Thoracic aorta (tissue), 2 donors: Measurements from ENCODE around the gene SNTB2. TPM values are rescaled to one million over a fixed set of nuclear protein-coding genes. Genes with fewer than 3 reads are reported as not detected.

ENCODE experiments used
- ATAC-seq: fragments of 150-250 bp; one replicate; pipeline ENCODE4 v1.8.0; 2017; ENCODE audit warnings: low read depth; ENCODE audit not compliant: insufficient number of reproducible peaks, low FRiP score
- DNase-seq: peaks from one replicate; pipeline ENCODE4 v3.0.0-alpha.2; 2020; ENCODE audit warnings: low spot score
- H3K27ac ChIP-seq, 2 donors: fragments of 200-600 bp; sonication (generic); 1 replicate in 1 of 2; 2 replicates in 1 of 2; pipeline ENCODE4 v1.5.1; 2016; ENCODE audit warnings: mild to moderate bottlenecking in 2 of 2, moderate library complexity in 2 of 2
- H3K27me3 ChIP-seq: fragments of 200-600 bp; sonication (generic); replicated peaks from 2 replicates; pipeline ENCODE4 v1.6.0; 2016; ENCODE audit warnings: mild to moderate bottlenecking; ENCODE audit not compliant: insufficient read depth
- H3K36me3 ChIP-seq: fragments of 200-600 bp; sonication (generic); one replicate; pipeline ENCODE4 v1.5.1; 2016
- H3K4me1 ChIP-seq, 2 donors: fragments of 200-600 bp; sonication (generic); 1 replicate in 1 of 2; 2 replicates in 1 of 2; pipeline versions ENCODE4 v1.5.1 to v1.6.0; 2016; ENCODE audit warnings: low read depth in 2 of 2, mild to moderate bottlenecking in 1 of 2; ENCODE audit not compliant: control insufficient read depth in 1 of 2
- H3K4me3 ChIP-seq: fragments of 200-600 bp; sonication (generic); 2 replicates; pipeline ENCODE4 v1.5.1; 2016; ENCODE audit warnings: mild to moderate bottlenecking
- H3K9me3 ChIP-seq: fragments of 200-600 bp; sonication (generic); 2 replicates; pipeline ENCODE4 v1.5.1; 2016
- total RNA-seq, 2 donors: library from RNA; depleted of rRNA; stranded (reverse); fragments of >200 nt; gene quantifications; one replicate each; pipeline versions ENCODE4 v1.1.0 to v1.2.3, GENCODE V29; 2016
- TF ChIP-seq, protein P1 (sequence below): fragments of 200-600 bp; sonication (generic); IDR thresholded peaks from one replicate; pipeline ENCODE4 v1.5.1; 2019; ENCODE audit warnings: antibody characterized with exemption

SNTB2 gene
- total RNA-seq, 2 donors from 2014 or later: 39.4 to 65.5 TPM

DNA sequence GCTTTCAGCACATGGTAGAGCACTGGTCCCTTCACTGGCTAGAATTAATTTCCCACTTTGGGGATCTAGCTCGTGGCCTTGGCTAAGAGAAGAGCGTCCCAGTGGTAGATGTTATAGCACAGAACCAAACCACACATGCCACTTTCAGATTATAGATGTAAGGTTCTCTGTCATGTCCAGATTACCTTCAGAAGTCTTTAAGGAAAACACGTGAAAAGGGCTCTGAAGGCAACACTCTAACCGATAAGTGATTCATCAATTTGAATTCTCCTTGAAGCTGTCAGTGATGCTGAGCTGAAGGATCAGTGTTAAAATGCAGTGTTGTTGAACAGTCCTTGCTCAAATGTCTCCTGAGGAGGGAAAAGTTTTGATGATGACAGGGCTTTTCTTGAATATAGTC is 80.7 kb downstream of the SNTB2 start:
- TF ChIP-seq, protein P1, sequence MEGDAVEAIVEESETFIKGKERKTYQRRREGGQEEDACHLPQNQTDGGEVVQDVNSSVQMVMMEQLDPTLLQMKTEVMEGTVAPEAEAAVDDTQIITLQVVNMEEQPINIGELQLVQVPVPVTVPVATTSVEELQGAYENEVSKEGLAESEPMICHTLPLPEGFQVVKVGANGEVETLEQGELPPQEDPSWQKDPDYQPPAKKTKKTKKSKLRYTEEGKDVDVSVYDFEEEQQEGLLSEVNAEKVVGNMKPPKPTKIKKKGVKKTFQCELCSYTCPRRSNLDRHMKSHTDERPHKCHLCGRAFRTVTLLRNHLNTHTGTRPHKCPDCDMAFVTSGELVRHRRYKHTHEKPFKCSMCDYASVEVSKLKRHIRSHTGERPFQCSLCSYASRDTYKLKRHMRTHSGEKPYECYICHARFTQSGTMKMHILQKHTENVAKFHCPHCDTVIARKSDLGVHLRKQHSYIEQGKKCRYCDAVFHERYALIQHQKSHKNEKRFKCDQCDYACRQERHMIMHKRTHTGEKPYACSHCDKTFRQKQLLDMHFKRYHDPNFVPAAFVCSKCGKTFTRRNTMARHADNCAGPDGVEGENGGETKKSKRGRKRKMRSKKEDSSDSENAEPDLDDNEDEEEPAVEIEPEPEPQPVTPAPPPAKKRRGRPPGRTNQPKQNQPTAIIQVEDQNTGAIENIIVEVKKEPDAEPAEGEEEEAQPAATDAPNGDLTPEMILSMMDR: no peak

DNA sequence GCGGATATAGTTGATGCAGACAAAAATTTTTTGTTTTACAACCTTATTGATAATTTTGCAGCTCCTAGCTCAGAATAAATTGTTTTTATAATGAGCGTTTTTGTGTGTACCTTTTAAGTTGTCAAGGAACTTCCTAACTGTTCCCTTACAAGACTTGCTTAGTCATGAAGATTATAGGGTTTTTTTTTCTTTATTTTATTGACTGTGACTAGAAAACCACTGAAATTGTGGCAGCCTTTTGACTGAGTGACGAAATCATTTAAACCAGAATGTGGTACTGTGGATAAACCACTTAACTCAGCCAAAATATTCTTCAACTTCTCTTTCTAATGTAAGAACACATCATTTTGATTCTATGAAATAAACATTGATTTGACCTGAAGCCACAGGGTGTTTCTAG is 83.4 kb downstream of the SNTB2 start:
- Histone ChIP-seq H3K36me3 (no peaks in the 10 kb centered on the region), H3K9me3 (no peaks in the 10 kb centered on the region), H3K27ac (no peak overlapping the region), H3K4me3 (no peak overlapping the region), H3K27me3 (no peaks in the 10 kb centered on the region), H3K4me1 (peaks cover 0 to 6% of the 10 kb centered on the region in 2 donors)
- ATAC-seq: no peak
- no peak for DNase-seq
- TF ChIP-seq, protein P1: no peak

More for the DNA sequence above, 80.7 kb downstream of the SNTB2 start:
- Histone ChIP-seq H3K4me3 (no peak overlapping the region), H3K36me3 (peaks cover 3% of the 10 kb centered on the region), H3K4me1 (no peaks in the 10 kb centered on the region), H3K27me3 (no peaks in the 10 kb centered on the region), H3K27ac (no peak overlapping the region), H3K9me3 (no peaks in the 10 kb centered on the region)
- ATAC-seq: no peak
- DNase-seq: no peak

DNA sequence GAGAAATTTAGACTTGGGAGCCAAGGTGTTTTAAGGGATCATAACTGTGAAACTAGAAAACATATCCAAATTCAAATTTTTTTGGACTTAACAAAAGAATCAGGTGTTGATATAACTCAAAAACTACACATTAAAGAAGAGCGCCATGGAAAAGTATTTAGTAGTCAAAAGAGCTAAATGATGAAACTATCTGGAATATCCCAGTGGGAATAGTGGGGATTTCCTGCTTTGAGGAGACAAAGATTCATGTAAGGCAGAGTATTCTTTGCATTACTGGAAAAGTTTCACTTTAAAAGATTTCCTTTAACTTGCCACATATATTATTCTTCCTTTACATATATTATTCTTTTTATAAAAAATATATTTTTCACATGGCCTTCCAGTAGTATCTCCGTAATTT is 83.9 kb downstream of the SNTB2 start:
- H3K9me3 ChIP-seq: no peaks in the 10 kb centered on the region
- H3K4me1 ChIP-seq: peaks cover 1 to 11% of the 10 kb centered on the region in 2 donors
- no peak overlapping the region for H3K4me3 ChIP-seq
- H3K27me3 ChIP-seq: no peaks in the 10 kb centered on the region
- TF ChIP-seq, protein P1: no peak
- DNase-seq (no peak), ATAC-seq (no peak)
- H3K36me3 ChIP-seq: no peaks in the 10 kb centered on the region
- no peak overlapping the region for H3K27ac ChIP-seq

DNA sequence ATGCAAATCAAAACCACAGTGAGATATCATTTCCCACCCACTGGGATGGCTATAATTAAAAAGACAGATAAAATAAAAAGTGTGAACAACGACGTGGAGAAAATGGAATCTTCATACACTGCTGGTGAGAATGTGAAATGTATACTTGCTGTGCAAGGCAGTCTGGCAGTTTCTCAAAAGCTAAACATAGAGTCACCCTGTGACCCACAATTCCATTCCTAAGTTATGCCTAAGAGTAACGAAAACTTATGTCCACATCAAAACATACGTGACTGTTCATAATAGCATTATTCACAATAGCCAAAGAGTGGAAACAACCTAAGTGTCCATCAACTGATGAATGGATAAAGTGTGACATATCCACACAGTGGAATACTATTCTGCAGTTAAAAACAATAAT is 86.0 kb downstream of the SNTB2 start:
- H3K27ac ChIP-seq: no peak overlapping the region
- no peaks in the 10 kb centered on the region for H3K36me3 ChIP-seq
- H3K27me3 ChIP-seq: no peaks in the 10 kb centered on the region
- DNase-seq (no peak), ATAC-seq (no peak)
- H3K9me3 ChIP-seq: no peaks in the 10 kb centered on the region
- peaks cover 7 to 31% of the 10 kb centered on the region in 2 donors for H3K4me1 ChIP-seq
- TF ChIP-seq, protein P1: no peak
- no peak overlapping the region for H3K4me3 ChIP-seq

DNA sequence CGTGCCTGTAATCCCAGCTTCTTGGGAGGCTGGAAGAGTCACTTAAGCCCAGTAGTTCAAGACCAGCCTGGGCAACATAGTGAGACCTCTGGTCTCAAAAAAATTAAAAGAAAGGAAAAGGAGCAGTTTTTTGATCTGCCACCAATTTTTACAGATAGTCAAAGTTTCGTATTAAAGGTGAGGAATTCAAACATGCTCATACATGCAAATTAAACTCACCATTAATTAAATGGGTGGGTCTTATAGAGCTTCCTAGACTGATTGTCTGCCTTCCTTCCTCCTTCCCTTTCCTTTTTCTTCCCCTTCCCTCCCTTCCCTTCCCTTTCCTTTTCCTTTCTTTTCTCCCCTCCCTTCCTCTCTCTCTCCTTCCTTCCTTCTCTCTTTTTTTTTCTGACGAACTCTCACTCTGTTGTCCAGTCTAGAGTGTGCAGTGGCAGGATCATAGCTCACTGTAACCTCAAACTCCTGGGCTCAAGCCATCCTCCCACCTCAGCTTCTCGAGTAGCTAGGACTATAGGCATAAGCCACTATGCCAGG is 87.8 kb downstream of the SNTB2 start:
- no peaks in the 10 kb centered on the region for H3K36me3 ChIP-seq
- DNase-seq (no peak), ATAC-seq (no peak)
- H3K4me1 ChIP-seq: peaks cover 7 to 31% of the 10 kb centered on the region in 2 donors
- no peaks in the 10 kb centered on the region for H3K9me3 ChIP-seq
- no peak overlapping the region for H3K4me3 ChIP-seq
- TF ChIP-seq, protein P1: no peak
- no peaks in the 10 kb centered on the region for H3K27me3 ChIP-seq
- H3K27ac ChIP-seq: peak overlapping the region; percentile 39 to 48
